HL-60 (cell line): Measurements from ENCODE around the gene BEND3.

ENCODE experiments used
- CTCF ChIP-seq: IDR thresholded peaks from one replicate; pipeline ENCODE4 v1.5.1; 2011; ENCODE audit warnings: low read length, control low read depth, inconsistent platforms; ENCODE audit not compliant: insufficient read depth
- POLR2AphosphoS5 ChIP-seq: IDR thresholded peaks from 2 replicates; pipeline ENCODE4 v1.6.1; 2012; ENCODE audit warnings: low read depth

- TF ChIP-seq CTCF (no peak), POLR2AphosphoS5 (no peak)
These were observed 55.7 kb downstream of the BEND3 start for GRCh38 chr6:107059606-107060005.
